Measurements from ENCODE around the gene SERPINA3. TPM values are rescaled to one million over a fixed set of nuclear protein-coding genes. Genes with fewer than 3 reads are reported as not detected.

Gene SERPINA3
- total and polyA plus RNA-seq, 2 of the 8 experiments (the other 6 are each of a cell fraction or from before 2014, with no cell fraction given): not detected

GRCh38 chr14:94569381-94570001 is 42.7 kb upstream of the SERPINA3 start:
- Histone ChIP-seq H3K9ac (replicated peaks in 1 of 4; ENCODE audit: extremely low read depth in 1 of 4, low read depth in 3 of 4, low read length in 3 of 4) (no peak overlapping the region), H2BK12ac (ENCODE audit: low read depth, low read length) (no peak overlapping the region), H2BK120ac (replicated peaks; ENCODE audit: low read depth, low read length) (no peak overlapping the region), H2BK5ac (ENCODE audit: low read depth, low read length) (no peak overlapping the region), H4K20me1 (replicated peaks in 1 of 2; ENCODE audit: control insufficient read depth in 1 of 2, insufficient read depth in 2 of 2, low read length in 2 of 2) (no peaks in the 10 kb centered on the region), H3K4ac (replicated peaks; ENCODE audit: insufficient read length, low read depth, low read length) (no peak overlapping the region), H3K56ac (replicated peaks; ENCODE audit: insufficient read length, low read depth, low read length) (no peak overlapping the region), H2BK20ac (ENCODE audit: low read length) (no peak overlapping the region), H3K4me3 (ENCODE audit: extremely low read depth in 1 of 4, insufficient read depth in 2 of 4, low read depth in 3 of 4, low read length in 4 of 4) (no peak overlapping the region), H4K91ac (replicated peaks; ENCODE audit: insufficient read length, low read length) (no peak overlapping the region), H3K27me3 (replicated peaks in 1 of 4; ENCODE audit: control insufficient read depth in 3 of 4, extremely low read depth in 1 of 4, insufficient read depth in 3 of 4, low read length in 3 of 4) (no peaks in the 10 kb centered on the region), H3K18ac (ENCODE audit: extremely low read depth, low read length) (no peak overlapping the region), H3K23ac (ENCODE audit: insufficient read length) (no peak overlapping the region), H3K27ac (ENCODE audit: low read depth, low read length) (no peak overlapping the region), H3K4me2 (ENCODE audit: insufficient read depth in 1 of 2, low read depth in 2 of 2, low read length in 2 of 2) (no peak overlapping the region), H2AK5ac (ENCODE audit: low read depth, low read length) (no peak overlapping the region), H3K4me1 (replicated peaks in 1 of 4; ENCODE audit: control insufficient read depth in 3 of 4, insufficient read depth in 4 of 4, low read length in 3 of 4) (no peaks in the 10 kb centered on the region), H2AFZ (ENCODE audit: low read length) (no peak overlapping the region), H3K23me2 (ENCODE audit: low read depth, low read length) (no peaks in the 10 kb centered on the region), H2BK15ac (ENCODE audit: low read length) (no peak overlapping the region), H4K8ac (ENCODE audit: extremely low read depth, insufficient read depth, low read length) (peak overlapping the region; percentile 29; the same call in 1 of the 2 replicates), H4K5ac (ENCODE audit: insufficient read length, low read depth, low read length) (no peak overlapping the region), H3K9me3 (ENCODE audit: insufficient read depth in 2 of 2, low read depth in 1 of 2, low read length in 1 of 2) (no peaks in the 10 kb centered on the region), H3K79me2 (ENCODE audit: control insufficient read depth in 1 of 2, insufficient read depth in 2 of 2, low read length in 2 of 2) (no peaks in the 10 kb centered on the region), H3K79me1 (ENCODE audit: low read depth, low read length) (no peaks in the 10 kb centered on the region), H3K14ac (ENCODE audit: insufficient read length) (no peak overlapping the region), H3K36me3 (ENCODE audit: control insufficient read depth in 2 of 4, insufficient read depth in 4 of 4, low read length in 3 of 4) (no peaks in the 10 kb centered on the region)
- ChIA-PET POLR2A (ENCODE audit: partially characterized antibody) (no interaction called here), CTCF (ENCODE audit: partially characterized antibody) (interaction anchor here (0.6 to 1.9 kb wide), 4 partner anchors 11 to 135 kb away, joined by 3 to 10 read pairs (median 4); no protein-coding TSS in a partner anchor)
- no peak for FAIRE-seq
- no peak for DNase-seq (ENCODE audit: low read depth in 1 of 2, low spot score in 2 of 2)
- 79% methylated on average over 18 of the region's 20 CpGs; no CpG with 5 or more reads in 1 of the 2 experiments for WGBS, 2 experiments (ENCODE audit: extremely low coverage in 1 of 2, insufficient coverage in 1 of 2, insufficient read length in 1 of 2, insufficient replicate concordance in 2 of 2, low coverage in 1 of 2, low lambda C conversion rate in 2 of 2, missing lambda C conversion rate in 1 of 2)
- no peak for TF ChIP-seq SP2 (IDR thresholded peaks at IDR 0.05; ENCODE audit: low read length)
- TF ChIP-seq JUN (IDR thresholded peaks at IDR 0.05; ENCODE audit: low read depth, low read length): no peak
- no peak for TF ChIP-seq SRF (IDR thresholded peaks at IDR 0.05; ENCODE audit: low read depth, low read length)
- no peak for TF ChIP-seq CHD2 (IDR thresholded peaks at IDR 0.05; ENCODE audit: low read length)
